HG03139 (cell line): ENCODE measurements around the gene LCN1.

Source experiments
- ATAC-seq: cut with Tn5 transposase; IDR thresholded peaks from one replicate; pipeline ENCODE4 v1.9.1; 2021; ENCODE audit not compliant: unreplicated experiment

LCN1 gene

DNA sequence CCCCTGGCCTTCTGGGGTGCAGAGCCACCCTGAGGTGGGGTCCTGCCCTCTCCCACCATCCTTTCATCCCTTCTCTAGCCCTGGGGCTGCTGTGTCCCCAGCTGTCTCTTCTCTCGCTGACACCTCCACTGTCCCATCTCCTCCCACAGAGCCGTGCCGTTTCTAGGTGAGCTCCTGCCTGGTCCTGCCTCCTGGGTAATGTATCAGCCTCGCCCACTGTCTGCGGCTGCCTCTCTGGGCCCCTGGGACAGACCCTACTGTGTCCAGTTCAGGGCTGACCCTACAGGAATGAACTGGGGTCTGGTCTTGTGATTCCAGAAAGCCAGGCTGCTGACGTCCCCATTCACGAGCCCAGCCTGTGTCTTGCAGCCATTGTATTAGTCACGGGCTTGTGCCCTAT is 44.4 kb downstream of the LCN1 start:
- no peak for ATAC-seq

- ATAC-seq: no peak
Observed at GRCh38 chr9:135566552-135566951, 45.3 kb downstream of the LCN1 start.

- ATAC-seq: no peak
Observed at GRCh38 chr9:135567311-135567710, 46.1 kb downstream of the LCN1 start.

DNA sequence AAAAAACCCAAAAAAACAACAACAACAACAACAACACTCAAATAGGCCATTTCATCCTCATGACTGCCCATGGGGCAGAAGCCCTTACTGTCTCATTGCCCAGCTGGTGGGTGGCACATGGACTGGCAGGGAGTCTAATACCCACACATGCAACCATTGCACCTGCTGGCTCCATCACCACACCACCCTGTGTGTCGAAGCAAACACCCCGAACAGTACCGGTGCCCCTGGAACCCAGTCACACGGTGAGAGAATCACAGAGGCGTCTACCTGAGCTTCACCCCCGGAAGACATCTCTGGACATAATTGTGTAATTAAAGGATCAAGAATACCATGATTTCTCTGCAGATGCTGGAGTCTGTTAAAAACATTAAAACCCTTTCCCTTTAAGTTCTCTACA is 46.8 kb downstream of the LCN1 start:
- ATAC-seq: no peak

GRCh38 chr9:135570456-135570855 is 49.2 kb downstream of the LCN1 start:
- ATAC-seq: no peak

GRCh38 chr9:135572233-135572632 is 51.0 kb downstream of the LCN1 start:
- ATAC-seq: no peak

GRCh38 chr9:135573124-135573523 is 51.9 kb downstream of the LCN1 start:
- ATAC-seq: no peak

GRCh38 chr9:135574331-135574730 is 53.1 kb downstream of the LCN1 start:
- ATAC-seq: no peak

GRCh38 chr9:135574943-135575342 is 53.7 kb downstream of the LCN1 start:
- no peak for ATAC-seq
